ENCODE measurements around the gene TCF15. TPM values are rescaled to one million over a fixed set of nuclear protein-coding genes. Genes with fewer than 3 reads are reported as not detected.
"Not testable (repeated sequence)": the region's sequence is repeated elsewhere in the genome, so short reads cannot be mapped to it uniquely, and the experiment has no call there.

Gene TCF15
- total RNA-seq, 4 donors from 2014 or later: 1.2 to 13.2 (median 2.6) TPM

- TF ChIP-seq CTCF (IDR thresholded peaks at IDR 0.05): no peak
- ATAC-seq (ENCODE audit: low FRiP score): no peak
- no peak for DNase-seq (ENCODE audit: low spot score)
Observed at GRCh38 chr20:591941-592340, 18.2 kb downstream of the TCF15 start.

DNA sequence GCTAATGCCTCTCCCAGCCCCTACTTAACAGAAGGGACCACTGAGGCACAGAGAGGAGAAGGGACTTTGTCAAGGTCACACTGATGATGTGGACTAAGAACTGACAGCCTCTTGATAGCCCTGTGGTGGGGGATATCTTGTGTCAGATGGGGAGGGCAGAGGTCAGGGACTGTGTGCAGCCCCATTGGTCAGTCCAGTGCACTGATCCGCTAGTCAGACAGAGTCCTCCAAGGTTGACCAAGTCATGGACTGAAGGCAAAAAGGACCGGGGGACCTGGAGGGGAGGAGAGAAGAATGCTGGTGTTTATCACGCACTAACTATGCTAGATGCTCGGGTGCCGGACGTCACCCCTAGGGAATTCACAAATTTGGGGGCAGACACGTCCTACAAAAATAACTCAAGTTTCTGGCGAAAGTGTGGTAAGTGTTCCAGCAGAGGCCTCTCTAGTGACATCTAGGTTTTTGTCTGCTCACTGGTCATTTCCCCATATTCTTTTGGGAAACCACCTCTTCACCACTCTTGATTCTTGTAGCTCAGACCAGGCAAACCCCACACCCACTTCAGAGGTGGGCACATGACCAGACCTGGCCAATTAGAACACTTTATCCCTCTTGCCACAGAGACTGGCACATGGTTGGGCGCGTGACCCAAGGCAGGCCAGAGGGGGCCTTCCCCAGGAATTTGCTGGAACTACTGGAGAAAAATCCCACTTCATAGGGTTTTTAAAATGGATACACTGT lies 21.0 kb downstream of the TCF15 start:
- DNase-seq (ENCODE audit: low spot score): no peak
- TF ChIP-seq CTCF (IDR thresholded peaks at IDR 0.05): no peak
- ATAC-seq (ENCODE audit: low FRiP score): no peak

DNA sequence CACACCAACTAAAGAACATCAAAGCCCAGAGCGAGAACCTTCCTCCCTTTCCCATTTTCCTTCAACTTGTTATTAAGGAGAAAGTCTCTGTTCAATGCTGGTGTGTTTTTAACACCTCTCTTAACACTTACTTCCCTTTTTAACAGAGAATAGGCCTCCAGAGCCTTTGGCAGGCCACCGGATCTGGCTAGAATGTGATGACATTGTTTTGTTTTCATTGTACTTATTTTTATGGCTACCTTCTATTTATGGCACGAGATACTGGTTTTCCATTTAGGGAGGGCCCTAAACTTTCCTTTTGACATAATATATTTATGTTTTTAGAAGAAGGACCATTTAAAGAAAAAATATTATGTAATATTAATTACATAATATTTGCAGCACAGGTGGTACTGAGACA lies 21.6 kb downstream of the TCF15 start:
- ATAC-seq (ENCODE audit: low FRiP score) (no peak), DNase-seq (ENCODE audit: low spot score) (no peak)
- no peak for TF ChIP-seq CTCF (IDR thresholded peaks at IDR 0.05)

DNA sequence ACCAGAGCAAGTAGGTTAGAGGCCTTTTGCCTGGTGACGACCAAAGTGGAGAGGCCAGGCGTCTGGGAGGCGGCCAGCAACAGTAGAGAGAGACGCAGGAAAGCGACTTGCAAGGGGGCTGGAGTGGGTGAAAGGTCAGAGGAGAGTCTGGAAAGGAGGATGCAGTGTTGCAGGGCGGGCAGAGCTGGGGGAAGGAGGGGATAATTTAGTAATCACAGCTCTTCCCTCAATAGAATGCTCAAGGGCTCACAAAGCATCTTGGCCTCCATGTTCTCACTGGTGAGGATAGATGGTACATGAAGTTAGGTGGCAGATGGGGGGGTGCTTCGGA lies 25.2 kb downstream of the TCF15 start:
- DNase-seq (ENCODE audit: low spot score) (no peak), ATAC-seq (ENCODE audit: low FRiP score) (no peak)

GRCh38 chr20:584161-584970 lies 25.7 kb downstream of the TCF15 start:
- ATAC-seq (ENCODE audit: low FRiP score) (no peak), DNase-seq (ENCODE audit: low spot score) (no peak)

More for the DNA sequence above, 25.2 kb downstream of the TCF15 start:
- no peak for TF ChIP-seq CTCF (IDR thresholded peaks at IDR 0.05)

GRCh38 chr20:582204-582603 lies 27.9 kb downstream of the TCF15 start:
- no peak for TF ChIP-seq CTCF (IDR thresholded peaks at IDR 0.05)
- ATAC-seq (ENCODE audit: low FRiP score) (no peak), DNase-seq (ENCODE audit: low spot score) (no peak)

More at GRCh38 chr20:584161-584970, 25.7 kb downstream of the TCF15 start:
- TF ChIP-seq CTCF (IDR thresholded peaks at IDR 0.05): no peak

- not testable (repeated sequence) for DNase-seq (ENCODE audit: low spot score); ATAC-seq (ENCODE audit: low FRiP score)
Observed at GRCh38 chr20:578940-579690, 31.0 kb downstream of the TCF15 start.

All from omental fat pad (tissue), 4 donors.